PFSK-1 (cell line): ENCODE results near the gene SLC6A19.

Experiments
- FOXP2 ChIP-seq: optimal IDR thresholded peaks from 2 replicates; pipeline ENCODE3; 2011; ENCODE audit warnings: borderline replicate concordance, control low read depth, inconsistent platforms; ENCODE audit not compliant: insufficient read depth; ENCODE audit errors: extremely low read length, extremely low read depth
- POLR2AphosphoS5 ChIP-seq: IDR thresholded peaks from 2 replicates; pipeline ENCODE4 v1.6.1; 2012; ENCODE audit warnings: low read depth, mild to moderate bottlenecking, control low read depth, low read length, moderate library complexity
- REST ChIP-seq, 2 experiments: IDR thresholded peaks; 2 replicates each; pipeline versions ENCODE4 v1.6.1 to v1.8.0; 2011 to 2012; ENCODE audit warnings: low read depth in 2 of 2, low read length in 2 of 2, control low read depth in 1 of 2, inconsistent platforms in 1 of 2, mild to moderate bottlenecking in 1 of 2, moderate library complexity in 1 of 2; ENCODE audit not compliant: insufficient read depth in 1 of 2
- SIN3A ChIP-seq: IDR thresholded peaks from 2 replicates; pipeline ENCODE4 v1.6.1; 2012; ENCODE audit warnings: mild to moderate bottlenecking, low read length, moderate library complexity, borderline replicate concordance; ENCODE audit not compliant: insufficient read depth
- TAF1 ChIP-seq: IDR thresholded peaks from 2 replicates; pipeline ENCODE4 v1.6.1; 2012; ENCODE audit warnings: low read length, control low read depth, borderline replicate concordance; ENCODE audit not compliant: insufficient read depth

The SLC6A19 gene

GRCh38 chr5:1220351-1220750, 19.0 kb downstream of the SLC6A19 start:
- TF ChIP-seq FOXP2 (no peak), REST (IDR thresholded peaks at IDR 0.05; ENCODE audit: insufficient read depth in 1 of 2, low read depth in 2 of 2, low read length in 2 of 2) (no peak), POLR2AphosphoS5 (no peak), TAF1 (no peak), SIN3A (no peak)

- TF ChIP-seq SIN3A (no peak), REST (IDR thresholded peaks at IDR 0.05; ENCODE audit: insufficient read depth in 1 of 2, low read depth in 2 of 2, low read length in 2 of 2) (no peak), POLR2AphosphoS5 (no peak), FOXP2 (no peak), TAF1 (no peak)
Observed at GRCh38 chr5:1220831-1221230, 19.4 kb downstream of the SLC6A19 start.

- no peak for TF ChIP-seq POLR2AphosphoS5
- TF ChIP-seq REST (IDR thresholded peaks at IDR 0.05; ENCODE audit: insufficient read depth in 1 of 2, low read depth in 2 of 2, low read length in 2 of 2): no peak
- TF ChIP-seq SIN3A: no peak
- no peak for TF ChIP-seq TAF1
- no peak for TF ChIP-seq FOXP2
Observed at GRCh38 chr5:1221721-1222120, 20.3 kb downstream of the SLC6A19 start.

- TF ChIP-seq TAF1 (no peak), POLR2AphosphoS5 (no peak), SIN3A (no peak), FOXP2 (no peak), REST (IDR thresholded peaks at IDR 0.05; ENCODE audit: insufficient read depth in 1 of 2, low read depth in 2 of 2, low read length in 2 of 2) (no peak)
Observed at GRCh38 chr5:1222147-1222546, 20.8 kb downstream of the SLC6A19 start.
